Stimulated activated CD8-positive, alpha-beta memory T cell treated with anti-CD3 and anti-CD28 coated beads, Interleukin-12 subunit alpha, Interleukin-12 subunit beta, amount 100 ng/mL, for 24 hours (primary cell): Measurements from ENCODE around the gene WBP2NL.

ENCODE experiments used
- DNase-seq: peaks from one replicate; pipeline ENCODE4 v3.0.0-alpha.2; 2020; ENCODE audit errors: extremely low read depth

The WBP2NL gene

DNA sequence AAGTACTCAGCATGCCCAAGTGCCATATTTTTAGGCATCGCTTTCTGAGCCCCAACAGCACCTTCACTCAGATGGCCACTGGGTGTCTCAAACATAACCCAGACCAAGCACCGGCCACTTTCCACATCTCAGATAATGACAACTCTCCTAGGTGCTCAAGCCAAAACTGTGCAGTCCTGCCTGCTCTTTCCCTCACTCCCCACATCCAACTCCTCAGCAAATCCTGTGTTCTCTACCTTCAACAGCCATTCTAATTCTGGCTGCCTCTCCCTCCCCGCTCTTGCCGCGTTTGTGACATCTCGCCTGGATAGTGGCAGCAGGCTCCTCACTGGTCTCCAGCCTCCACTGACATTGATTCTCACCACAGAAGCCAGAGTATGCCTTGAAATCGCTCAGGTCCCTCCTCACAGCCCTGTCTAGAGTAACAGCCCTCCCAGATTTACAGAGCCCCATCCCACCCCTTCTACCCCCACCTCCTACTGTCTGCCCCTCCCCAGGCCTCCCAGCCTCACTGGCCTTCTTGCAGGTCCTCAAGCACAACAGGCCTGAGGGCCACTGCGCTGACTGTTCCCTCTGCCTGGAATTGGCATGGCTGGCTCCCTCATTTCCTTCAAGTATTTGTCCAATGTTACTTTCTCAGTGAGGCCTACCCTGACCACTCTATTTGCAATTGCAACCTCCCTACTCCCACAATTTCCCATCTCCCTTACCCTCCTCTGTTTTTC lies 74.2 kb downstream of the WBP2NL start:
- no peak for DNase-seq

DNA sequence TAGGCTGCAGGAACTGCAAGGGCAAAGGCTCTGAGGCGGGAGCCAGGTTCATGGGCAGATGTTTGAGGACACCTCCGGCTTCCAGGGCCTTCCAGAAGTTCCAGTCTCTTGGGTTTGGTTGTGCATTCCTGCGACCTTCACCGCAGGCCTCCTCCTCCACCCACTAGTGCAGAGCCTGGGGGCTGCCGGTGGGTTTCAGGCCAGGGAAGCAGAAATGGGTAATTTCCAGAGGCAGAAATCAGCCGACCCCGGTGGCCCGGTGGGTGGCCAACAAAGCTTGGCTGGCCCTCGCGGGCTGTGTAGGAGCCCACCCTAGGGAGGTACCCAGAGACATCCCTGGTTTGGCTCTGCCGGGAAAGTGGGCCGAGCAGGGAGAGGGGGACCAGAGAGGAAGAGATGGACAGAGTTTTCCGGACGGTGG lies 75.0 kb downstream of the WBP2NL start:
- DNase-seq: no peak

DNA sequence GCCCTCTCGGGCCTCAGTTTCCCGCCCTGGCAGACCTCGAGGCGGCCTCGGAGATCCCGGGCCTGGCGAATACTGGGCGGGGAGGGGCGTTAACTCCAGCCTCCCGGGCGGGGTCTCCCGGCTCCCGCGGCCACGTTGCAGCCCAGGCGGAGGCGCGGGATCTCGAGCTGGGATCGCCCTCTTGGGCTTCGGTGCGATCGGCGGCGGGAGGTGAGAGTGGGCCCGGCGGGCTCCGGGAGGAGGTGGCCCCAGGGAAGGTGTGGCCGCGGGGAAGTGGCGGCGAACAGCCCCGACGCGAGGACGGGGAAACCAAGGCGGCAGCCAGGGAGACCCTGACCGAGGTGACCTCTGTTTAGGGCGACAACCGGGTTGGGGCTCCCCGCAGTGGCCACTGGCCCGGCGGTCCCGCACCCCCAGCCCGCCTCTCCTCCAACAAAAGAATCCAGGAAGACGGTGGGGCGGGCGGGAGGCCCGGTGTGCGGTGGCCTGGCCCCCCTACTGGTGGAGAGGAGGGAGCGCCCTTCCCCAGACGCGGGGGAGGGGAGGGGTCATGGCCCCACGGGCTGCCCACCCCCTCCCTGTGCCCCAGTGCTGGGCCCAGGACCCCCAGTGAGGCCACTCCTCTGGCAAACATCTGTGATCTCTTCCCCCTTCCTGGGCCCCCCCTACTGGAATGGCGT lies 75.7 kb downstream of the WBP2NL start, which contains the start of gene PHETA2:
PHETA2 (plus strand) TSS at position 117 of the 680 bp plus-strand sequence. CDS start 3,046 bp downstream, outside the sequence.
- no peak for DNase-seq

DNA sequence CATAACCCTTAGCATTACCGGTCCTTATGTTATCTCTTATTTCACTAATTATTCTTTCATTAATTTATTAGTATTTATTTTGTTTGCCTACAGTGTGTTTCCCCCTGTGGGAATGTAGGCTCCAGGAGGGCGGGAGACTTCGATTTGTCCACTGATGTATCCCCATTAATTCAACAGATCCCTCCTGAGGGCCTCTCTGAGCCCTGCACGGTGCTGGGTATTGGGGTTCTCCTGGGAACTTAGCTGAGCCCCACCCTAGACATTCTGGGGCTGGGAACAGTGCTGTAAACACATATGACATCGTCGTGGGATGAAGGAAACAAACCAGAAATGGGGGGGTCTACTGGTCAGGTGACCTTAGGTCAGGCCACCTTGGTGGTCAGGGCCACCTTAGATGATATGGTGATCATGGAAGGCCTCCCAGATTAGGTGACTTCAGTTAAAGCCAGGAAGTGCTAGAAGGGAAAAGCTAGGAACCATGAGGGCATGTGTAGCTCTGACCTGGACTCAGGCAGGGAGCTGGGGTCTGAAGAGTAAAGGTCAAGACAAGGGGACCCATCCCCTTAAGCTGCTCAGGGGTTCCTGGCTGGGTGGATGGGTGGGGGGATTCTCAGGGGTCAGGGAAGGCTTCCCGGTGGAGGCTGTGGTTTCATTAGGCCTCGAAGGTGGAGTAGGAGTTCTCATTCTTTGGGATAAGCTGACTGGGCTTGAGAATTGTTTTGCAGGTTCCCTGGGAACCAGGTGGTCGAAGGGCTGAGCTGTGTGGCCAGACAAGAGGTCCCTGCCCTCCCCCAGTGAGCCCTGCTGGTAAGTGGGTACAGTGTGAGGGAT lies 76.5 kb downstream of the WBP2NL start:
- DNase-seq: no peak

DNA sequence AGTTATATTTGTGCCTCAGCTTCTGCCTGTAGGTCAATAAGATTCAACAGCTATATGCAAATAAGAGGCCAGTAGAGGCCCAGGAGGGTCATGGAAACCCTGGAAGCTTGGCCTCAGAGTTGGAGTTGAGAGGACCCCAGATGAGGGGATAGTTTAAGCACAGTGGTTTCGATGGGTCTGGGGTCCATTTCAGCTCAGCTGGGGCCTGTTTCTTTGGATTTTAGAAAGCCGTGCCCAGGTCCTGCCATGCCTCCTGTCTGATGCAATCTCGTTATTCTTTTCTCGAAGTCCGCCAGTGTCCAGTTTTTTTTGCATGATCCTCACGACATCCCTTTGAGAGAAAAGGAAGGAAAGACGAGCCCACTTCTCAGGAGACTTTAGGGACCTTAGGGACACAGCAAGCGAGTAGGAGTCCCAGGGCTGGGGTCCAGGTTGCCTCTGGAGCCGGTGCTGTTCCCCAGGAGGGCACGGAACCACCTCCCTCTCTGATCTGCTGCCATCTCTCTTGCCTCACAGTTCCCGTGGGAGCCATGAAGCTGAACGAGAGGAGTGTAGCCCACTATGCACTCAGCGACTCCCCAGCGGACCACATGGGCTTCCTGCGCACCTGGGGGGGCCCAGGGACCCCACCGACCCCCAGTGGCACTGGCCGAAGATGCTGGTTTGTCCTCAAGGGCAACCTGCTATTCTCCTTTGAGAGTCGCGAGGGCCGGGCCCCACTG lies 78.3 kb downstream of the WBP2NL start:
- DNase-seq: no peak

DNA sequence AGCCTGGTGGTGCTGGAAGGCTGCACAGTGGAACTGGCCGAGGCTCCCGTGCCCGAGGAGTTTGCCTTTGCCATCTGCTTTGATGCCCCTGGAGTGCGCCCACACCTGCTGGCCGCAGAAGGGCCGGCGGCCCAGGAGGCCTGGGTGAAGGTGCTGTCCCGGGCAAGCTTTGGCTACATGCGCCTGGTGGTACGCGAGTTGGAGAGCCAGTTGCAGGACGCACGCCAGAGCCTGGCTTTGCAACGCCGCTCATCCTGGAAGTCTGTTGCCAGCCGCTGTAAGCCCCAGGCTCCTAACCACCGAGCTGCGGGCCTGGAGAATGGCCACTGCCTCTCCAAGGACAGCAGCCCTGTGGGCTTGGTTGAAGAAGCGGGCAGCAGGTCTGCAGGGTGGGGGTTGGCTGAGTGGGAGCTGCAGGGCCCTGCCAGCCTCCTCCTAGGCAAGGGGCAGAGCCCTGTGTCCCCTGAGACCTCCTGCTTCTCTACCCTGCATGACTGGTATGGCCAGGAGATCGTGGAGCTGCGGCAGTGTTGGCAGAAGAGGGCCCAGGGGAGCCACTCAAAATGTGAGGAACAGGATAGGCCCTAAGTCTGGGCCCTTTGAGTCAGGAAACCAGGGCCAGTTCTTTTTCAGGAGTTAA lies 79.0 kb downstream of the WBP2NL start:
- DNase-seq: no peak
